HUES6 (cell line): Measurements from ENCODE around the gene SOS1.
A peak's percentile ranks its signal among the peaks of the same experiment; 100 is the strongest.

Experiments used
- H3K27ac ChIP-seq: 2 replicates; pipeline ENCODE4 v1.7.0; 2013; ENCODE audit warnings: low read depth, mild to moderate bottlenecking, low read length, inconsistent platforms
- H3K27me3 ChIP-seq: 2 replicates; pipeline ENCODE4 v1.6.1; 2013; ENCODE audit warnings: low read length; ENCODE audit not compliant: control insufficient read depth, insufficient read depth
- H3K36me3 ChIP-seq: 2 replicates; pipeline ENCODE4 v1.6.1; 2013; ENCODE audit warnings: low read length; ENCODE audit not compliant: control insufficient read depth, insufficient read depth
- H3K4me1 ChIP-seq: 2 replicates; pipeline ENCODE4 v1.6.1; 2013; ENCODE audit warnings: low read length; ENCODE audit not compliant: control insufficient read depth, insufficient read depth
- H3K4me3 ChIP-seq: 2 replicates; pipeline ENCODE4 v1.5.1; 2013; ENCODE audit warnings: low read depth, low read length
- H3K9ac ChIP-seq: one replicate; pipeline ENCODE4 v1.6.1; 2013; ENCODE audit warnings: mild to moderate bottlenecking, low read length
- H3K9me3 ChIP-seq: 2 replicates; pipeline ENCODE4 v1.6.1; 2013; ENCODE audit warnings: low read depth, low read length; ENCODE audit not compliant: control insufficient read depth, insufficient read depth

SOS1 gene

GRCh38 chr2:39121523-39122063 lies 742 bp upstream of the SOS1 start:
- Histone ChIP-seq H3K36me3 (no peaks in the 10 kb centered on the region), H3K9ac (peak overlapping the region; percentile 72), H3K27me3 (no peaks in the 10 kb centered on the region), H3K27ac (peak overlapping the region; percentile 44; the same call in 1 of the 2 replicates), H3K4me3 (peak overlapping the region; percentile 75), H3K9me3 (no peaks in the 10 kb centered on the region), H3K4me1 (peaks cover 25% of the 10 kb centered on the region)

- no peaks in the 10 kb centered on the region for H3K9me3 ChIP-seq
- H3K27ac ChIP-seq: no peak overlapping the region
- peak overlapping the region; percentile 75 for H3K9ac ChIP-seq
- H3K27me3 ChIP-seq: no peaks in the 10 kb centered on the region
- H3K36me3 ChIP-seq: no peaks in the 10 kb centered on the region
- peaks cover 24% of the 10 kb centered on the region for H3K4me1 ChIP-seq
- H3K4me3 ChIP-seq: peak overlapping the region; percentile 75
Measured at GRCh38 chr2:39120521-39120770, 405 bp downstream of the SOS1 start.

GRCh38 chr2:39119732-39120520 lies 925 bp downstream of the SOS1 start:
- peaks cover 19% of the 10 kb centered on the region for H3K4me1 ChIP-seq

GRCh38 chr2:39118786-39119499 lies 1.9 kb downstream of the SOS1 start:
- Histone ChIP-seq H3K9ac (no peak overlapping the region), H3K27me3 (no peaks in the 10 kb centered on the region), H3K4me3 (peak overlapping the region; percentile 75), H3K36me3 (no peaks in the 10 kb centered on the region), H3K4me1 (peaks cover 19% of the 10 kb centered on the region), H3K27ac (no peak overlapping the region), H3K9me3 (no peaks in the 10 kb centered on the region)

More at GRCh38 chr2:39119732-39120520, 925 bp downstream of the SOS1 start:
- H3K36me3 ChIP-seq: no peaks in the 10 kb centered on the region
- H3K4me3 ChIP-seq: peak overlapping the region; percentile 75
- H3K9ac ChIP-seq: peak overlapping the region; percentile 75
- no peaks in the 10 kb centered on the region for H3K27me3 ChIP-seq
- H3K27ac ChIP-seq: peak overlapping the region; percentile 35; the same call in 1 of the 2 replicates
- no peaks in the 10 kb centered on the region for H3K9me3 ChIP-seq

- Histone ChIP-seq H3K36me3 (0 out of 2 replicates have a peak, but pooled peaks cover 3% of the 10 kb centered on the region), H3K9ac (no peak overlapping the region), H3K27me3 (no peaks in the 10 kb centered on the region), H3K9me3 (no peaks in the 10 kb centered on the region), H3K4me3 (no peak overlapping the region), H3K27ac (no peak overlapping the region), H3K4me1 (peaks cover 8% of the 10 kb centered on the region)
Measured at GRCh38 chr2:39115556-39115955, 5.3 kb downstream of the SOS1 start.

- Histone ChIP-seq H3K9me3 (no peaks in the 10 kb centered on the region), H3K27me3 (no peaks in the 10 kb centered on the region), H3K4me3 (no peak overlapping the region), H3K36me3 (0 out of 2 replicates have a peak, but pooled peaks cover 3% of the 10 kb centered on the region), H3K9ac (no peak overlapping the region), H3K4me1 (peaks cover 8% of the 10 kb centered on the region), H3K27ac (no peak overlapping the region)
Measured at GRCh38 chr2:39114771-39115170, 6.1 kb downstream of the SOS1 start.

GRCh38 chr2:39109537-39109936 lies 11.3 kb downstream of the SOS1 start:
- no peak overlapping the region for H3K27ac ChIP-seq
- peaks cover 14% of the 10 kb centered on the region for H3K4me1 ChIP-seq
- 0 out of 2 replicates have a peak, but pooled peaks cover 3% of the 10 kb centered on the region for H3K36me3 ChIP-seq

GRCh38 chr2:39108377-39108776 lies 12.5 kb downstream of the SOS1 start:
- Histone ChIP-seq H3K4me3 (no peak overlapping the region), H3K36me3 (0 out of 2 replicates have a peak, but pooled peaks cover 3% of the 10 kb centered on the region)

More at GRCh38 chr2:39109537-39109936, 11.3 kb downstream of the SOS1 start:
- H3K4me3 ChIP-seq: no peak overlapping the region
- no peaks in the 10 kb centered on the region for H3K9me3 ChIP-seq
- no peaks in the 10 kb centered on the region for H3K27me3 ChIP-seq
- H3K9ac ChIP-seq: no peak overlapping the region

GRCh38 chr2:39107724-39108273 lies 13.1 kb downstream of the SOS1 start:
- no peaks in the 10 kb centered on the region for H3K9me3 ChIP-seq
- H3K36me3 ChIP-seq: no peaks in the 10 kb centered on the region
- no peaks in the 10 kb centered on the region for H3K27me3 ChIP-seq
- H3K27ac ChIP-seq: no peak overlapping the region
- peaks cover 14% of the 10 kb centered on the region for H3K4me1 ChIP-seq
- H3K9ac ChIP-seq: no peak overlapping the region
- H3K4me3 ChIP-seq: no peak overlapping the region

More at GRCh38 chr2:39108377-39108776, 12.5 kb downstream of the SOS1 start:
- H3K9me3 ChIP-seq: no peaks in the 10 kb centered on the region
- no peak overlapping the region for H3K27ac ChIP-seq
- no peaks in the 10 kb centered on the region for H3K27me3 ChIP-seq
- peaks cover 14% of the 10 kb centered on the region for H3K4me1 ChIP-seq
- H3K9ac ChIP-seq: no peak overlapping the region

GRCh38 chr2:39107156-39107555 lies 13.7 kb downstream of the SOS1 start:
- no peaks in the 10 kb centered on the region for H3K27me3 ChIP-seq
- H3K9ac ChIP-seq: no peak overlapping the region
- no peak overlapping the region for H3K27ac ChIP-seq
- H3K9me3 ChIP-seq: no peaks in the 10 kb centered on the region
- H3K36me3 ChIP-seq: no peaks in the 10 kb centered on the region
- H3K4me1 ChIP-seq: peaks cover 14% of the 10 kb centered on the region
- no peak overlapping the region for H3K4me3 ChIP-seq
